GM12878 (cell line): ENCODE results near the gene ADM2.

Source experiments
- BRCA1 ChIP-seq: IDR thresholded peaks from 2 replicates; pipeline ENCODE4 v1.6.1; 2011; ENCODE audit warnings: low read depth, low read length, improper control_type of control experiment
- CTCF ChIP-seq, 3 experiments: IDR thresholded peaks in 2 of 3; conservative IDR thresholded peaks in 1 of 3; 2 replicates each; pipeline ENCODE4 v1.5.1; 2011; ENCODE audit warnings: low read depth in 3 of 3, low read length in 3 of 3, mild to moderate bottlenecking in 3 of 3, control low read depth in 2 of 3, moderate library complexity in 2 of 3, inconsistent platforms in 1 of 3, mixed read lengths in 1 of 3; ENCODE audit not compliant: control insufficient read depth in 2 of 3, insufficient read depth in 1 of 3; ENCODE audit errors: extremely low read depth in 1 of 3
- EGR1 ChIP-seq, 2 experiments: IDR thresholded peaks; 1 replicate in 1 of 2; 2 replicates in 1 of 2; pipeline ENCODE4 v1.6.1; 2011 to 2012; ENCODE audit warnings: low read depth in 2 of 2, low read length in 2 of 2, borderline replicate concordance in 1 of 2, mild to moderate bottlenecking in 1 of 2, moderate library complexity in 1 of 2
- PML ChIP-seq: IDR thresholded peaks from 2 replicates; pipeline ENCODE4 v1.6.1; 2012; ENCODE audit warnings: low read length, inconsistent platforms
- POLR2A ChIP-seq: IDR thresholded peaks from 2 replicates; pipeline ENCODE4 v1.6.1; 2011; ENCODE audit warnings: low read depth, mild to moderate bottlenecking, low read length
- RELB ChIP-seq: fragments of 450-650 bp; IDR thresholded peaks from 2 replicates; pipeline ENCODE4 v1.6.1; 2017; ENCODE audit warnings: low read depth, mild to moderate bottlenecking, moderate library complexity

- TF ChIP-seq PML (no peak), BRCA1 (no peak), RELB (no peak), POLR2A (no peak), CTCF (IDR thresholded peaks at IDR 0.05 in 2 of 3, conservative IDR thresholded peaks at IDR 0.05 in 1 of 3; ENCODE audit: control insufficient read depth in 2 of 3, extremely low read depth in 1 of 3, insufficient read depth in 1 of 3, low read depth in 3 of 3, low read length in 3 of 3) (no peak), EGR1 (IDR thresholded peaks at IDR 0.05; ENCODE audit: borderline replicate concordance in 1 of 2, low read depth in 2 of 2, low read length in 2 of 2) (no peak)
Observed at GRCh38 chr22:50516891-50517290, 35.5 kb downstream of the ADM2 start.
